Measurements from ENCODE around the gene CCAR1. TPM values are rescaled to one million over a fixed set of nuclear protein-coding genes. Genes with fewer than 3 reads are reported as not detected.

The CCAR1 gene
- polyA plus RNA-seq, 3 donors, result 16.7 to 26.3 (median 23.4) TPM

GRCh38 chr10:68696018-68696417, 25.0 kb upstream of the CCAR1 start:
- H3K4me2 ChIP-seq (replicated peaks; ENCODE audit: extremely low read depth, low read length, poor library complexity, severe bottlenecking), result no peak overlapping the region
- no peaks in the 10 kb centered on the region for H3K9me3 Mint-ChIP-seq
- intact Hi-C loops (cut with micrococcal nuclease), result no loop called here
- H3K27ac ChIP-seq (ENCODE audit: low read depth in 1 of 2, low read length in 2 of 2), result no peak overlapping the region
- peaks cover 0 to 3% (median 0%) of the 10 kb centered on the region in 3 donors for H3K27me3 Mint-ChIP-seq (ENCODE audit: low read depth in 3 of 3)
- no peaks in the 10 kb centered on the region for H3K4me1 ChIP-seq (ENCODE audit: control insufficient read depth in 1 of 2, insufficient read depth in 2 of 2, low read length in 2 of 2)
- no peak for DNase-seq
- H3K79me2 ChIP-seq (ENCODE audit: insufficient read depth, low read length), result no peaks in the 10 kb centered on the region
- no peaks in the 10 kb centered on the region for H3K9me3 ChIP-seq (replicated peaks in 1 of 2; ENCODE audit: control insufficient read depth in 1 of 2, insufficient read depth in 1 of 2, low read length in 2 of 2)
- no peaks in the 10 kb centered on the region for H3K36me3 ChIP-seq (replicated peaks in 1 of 2; ENCODE audit: control insufficient read depth in 1 of 2, insufficient read depth in 2 of 2, low read length in 2 of 2)
- WGBS (ENCODE audit: insufficient coverage), result no CpG with 5 or more reads among the region's 1 CpG
- no peaks in the 10 kb centered on the region for H3K27me3 ChIP-seq (ENCODE audit: control insufficient read depth in 2 of 2, insufficient read depth in 2 of 2, low read length in 2 of 2)
- no peak overlapping the region for H3K9ac ChIP-seq (ENCODE audit: insufficient read depth, low read length, poor library complexity, severe bottlenecking)
- H4K20me1 ChIP-seq (ENCODE audit: insufficient read depth, low read length), result no peaks in the 10 kb centered on the region
- no peak overlapping the region for H3K4me3 ChIP-seq (replicated peaks in 1 of 3; ENCODE audit: low read depth in 2 of 3, low read length in 3 of 3)
- H3K27ac Mint-ChIP-seq, result no peak overlapping the region
- TF ChIP-seq, protein P1, sequence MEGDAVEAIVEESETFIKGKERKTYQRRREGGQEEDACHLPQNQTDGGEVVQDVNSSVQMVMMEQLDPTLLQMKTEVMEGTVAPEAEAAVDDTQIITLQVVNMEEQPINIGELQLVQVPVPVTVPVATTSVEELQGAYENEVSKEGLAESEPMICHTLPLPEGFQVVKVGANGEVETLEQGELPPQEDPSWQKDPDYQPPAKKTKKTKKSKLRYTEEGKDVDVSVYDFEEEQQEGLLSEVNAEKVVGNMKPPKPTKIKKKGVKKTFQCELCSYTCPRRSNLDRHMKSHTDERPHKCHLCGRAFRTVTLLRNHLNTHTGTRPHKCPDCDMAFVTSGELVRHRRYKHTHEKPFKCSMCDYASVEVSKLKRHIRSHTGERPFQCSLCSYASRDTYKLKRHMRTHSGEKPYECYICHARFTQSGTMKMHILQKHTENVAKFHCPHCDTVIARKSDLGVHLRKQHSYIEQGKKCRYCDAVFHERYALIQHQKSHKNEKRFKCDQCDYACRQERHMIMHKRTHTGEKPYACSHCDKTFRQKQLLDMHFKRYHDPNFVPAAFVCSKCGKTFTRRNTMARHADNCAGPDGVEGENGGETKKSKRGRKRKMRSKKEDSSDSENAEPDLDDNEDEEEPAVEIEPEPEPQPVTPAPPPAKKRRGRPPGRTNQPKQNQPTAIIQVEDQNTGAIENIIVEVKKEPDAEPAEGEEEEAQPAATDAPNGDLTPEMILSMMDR (IDR thresholded peaks at IDR 0.05), result no peak
- no peaks in the 10 kb centered on the region for H3K4me1 Mint-ChIP-seq
- peaks cover 0 to 2% of the 10 kb centered on the region in 2 donors for H3K36me3 Mint-ChIP-seq
- no peak overlapping the region for H2AFZ ChIP-seq (ENCODE audit: insufficient read depth, low read depth, low read length, poor library complexity, severe bottlenecking)
- H3K4me3 Mint-ChIP-seq, result no peak overlapping the region

DNA sequence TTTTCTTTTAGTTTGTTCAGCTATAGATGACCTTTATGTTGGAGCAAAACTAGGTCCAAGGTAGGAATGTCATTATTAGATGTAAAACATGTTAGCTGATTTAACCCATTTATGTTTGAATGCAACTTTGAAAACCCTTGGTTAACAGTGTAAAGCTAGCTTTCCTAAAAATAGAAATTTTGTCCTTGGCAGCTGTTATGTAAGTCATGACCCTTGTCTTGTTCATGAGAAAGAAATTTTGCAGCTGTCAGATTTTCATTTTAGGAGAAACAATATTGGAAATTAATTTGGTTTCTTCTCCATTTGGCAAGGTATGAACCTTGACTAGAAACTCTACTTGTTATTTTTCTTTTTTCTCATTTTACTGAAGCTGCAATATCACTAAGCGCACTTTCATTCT, 23.9 kb upstream of the CCAR1 start:
- H3K4me1 Mint-ChIP-seq, result no peaks in the 10 kb centered on the region
- H3K4me3 Mint-ChIP-seq, result no peak overlapping the region
- Histone ChIP-seq H3K4me2 (replicated peaks; ENCODE audit: extremely low read depth, low read length, poor library complexity, severe bottlenecking) (no peak overlapping the region), H3K27ac (ENCODE audit: low read depth in 1 of 2, low read length in 2 of 2) (no peak overlapping the region), H3K9ac (ENCODE audit: insufficient read depth, low read length, poor library complexity, severe bottlenecking) (no peak overlapping the region), H4K20me1 (ENCODE audit: insufficient read depth, low read length) (no peaks in the 10 kb centered on the region), H3K27me3 (ENCODE audit: control insufficient read depth in 2 of 2, insufficient read depth in 2 of 2, low read length in 2 of 2) (no peaks in the 10 kb centered on the region), H3K4me1 (ENCODE audit: control insufficient read depth in 1 of 2, insufficient read depth in 2 of 2, low read length in 2 of 2) (no peaks in the 10 kb centered on the region), H3K9me3 (replicated peaks in 1 of 2; ENCODE audit: control insufficient read depth in 1 of 2, insufficient read depth in 1 of 2, low read length in 2 of 2) (no peaks in the 10 kb centered on the region), H3K4me3 (replicated peaks in 1 of 3; ENCODE audit: low read depth in 2 of 3, low read length in 3 of 3) (no peak overlapping the region), H2AFZ (ENCODE audit: insufficient read depth, low read depth, low read length, poor library complexity, severe bottlenecking) (no peak overlapping the region), H3K36me3 (replicated peaks in 1 of 2; ENCODE audit: control insufficient read depth in 1 of 2, insufficient read depth in 2 of 2, low read length in 2 of 2) (no peaks in the 10 kb centered on the region), H3K79me2 (ENCODE audit: insufficient read depth, low read length) (no peaks in the 10 kb centered on the region)
- H3K27ac Mint-ChIP-seq, result no peak overlapping the region
- H3K9me3 Mint-ChIP-seq, result no peaks in the 10 kb centered on the region
- intact Hi-C loops (cut with micrococcal nuclease), result no loop called here
- DNase-seq, result no peak
- H3K36me3 Mint-ChIP-seq, result no peaks in the 10 kb centered on the region
- WGBS (ENCODE audit: insufficient coverage), result 100% methylated on average over 1 of the region's 1 CpG
- H3K27me3 Mint-ChIP-seq (ENCODE audit: low read depth in 3 of 3), result peaks cover 0 to 1% (median 0%) of the 10 kb centered on the region in 3 donors
- TF ChIP-seq, protein P1 (IDR thresholded peaks at IDR 0.05), result no peak
